ENCODE measurements around the gene TMEM187.

DNA sequence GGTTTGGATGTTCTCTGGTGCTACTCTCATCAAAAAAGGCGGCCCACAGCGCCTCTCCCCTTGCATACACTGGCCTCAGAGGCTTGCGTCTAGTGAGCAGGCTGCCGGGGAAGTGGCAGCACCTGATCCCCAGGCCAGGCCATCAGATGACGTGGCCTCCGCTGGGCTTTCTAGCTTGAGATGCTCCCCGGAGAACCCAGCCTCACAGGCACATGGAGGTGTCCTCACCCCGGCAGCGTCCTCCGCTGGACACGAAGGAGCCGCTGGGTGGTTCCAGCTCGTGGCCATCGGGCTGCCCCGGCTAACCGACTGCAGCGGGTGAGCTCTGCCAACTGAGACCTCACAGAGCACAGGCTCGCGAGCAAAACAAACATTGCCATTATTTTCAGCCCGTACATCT is 34.4 kb downstream of the TMEM187 start:
- TF ChIP-seq, protein P1, sequence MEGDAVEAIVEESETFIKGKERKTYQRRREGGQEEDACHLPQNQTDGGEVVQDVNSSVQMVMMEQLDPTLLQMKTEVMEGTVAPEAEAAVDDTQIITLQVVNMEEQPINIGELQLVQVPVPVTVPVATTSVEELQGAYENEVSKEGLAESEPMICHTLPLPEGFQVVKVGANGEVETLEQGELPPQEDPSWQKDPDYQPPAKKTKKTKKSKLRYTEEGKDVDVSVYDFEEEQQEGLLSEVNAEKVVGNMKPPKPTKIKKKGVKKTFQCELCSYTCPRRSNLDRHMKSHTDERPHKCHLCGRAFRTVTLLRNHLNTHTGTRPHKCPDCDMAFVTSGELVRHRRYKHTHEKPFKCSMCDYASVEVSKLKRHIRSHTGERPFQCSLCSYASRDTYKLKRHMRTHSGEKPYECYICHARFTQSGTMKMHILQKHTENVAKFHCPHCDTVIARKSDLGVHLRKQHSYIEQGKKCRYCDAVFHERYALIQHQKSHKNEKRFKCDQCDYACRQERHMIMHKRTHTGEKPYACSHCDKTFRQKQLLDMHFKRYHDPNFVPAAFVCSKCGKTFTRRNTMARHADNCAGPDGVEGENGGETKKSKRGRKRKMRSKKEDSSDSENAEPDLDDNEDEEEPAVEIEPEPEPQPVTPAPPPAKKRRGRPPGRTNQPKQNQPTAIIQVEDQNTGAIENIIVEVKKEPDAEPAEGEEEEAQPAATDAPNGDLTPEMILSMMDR (conservative IDR thresholded peaks at IDR 0.05; ENCODE audit: low read depth, low read length) = no peak
- no peak for TF ChIP-seq EZH2 (IDR thresholded peaks at IDR 0.05; ENCODE audit: borderline replicate concordance, low read depth, low read length, poor library complexity, severe bottlenecking)
